HCT116 (cell line): Measurements from ENCODE around the gene TMEFF2. TPM values are rescaled to one million over a fixed set of nuclear protein-coding genes. Genes with fewer than 3 reads are reported as not detected.

Experiments
- ATAC-seq: fragments of 200-7000 bp; cut with Tn5 transposase; 2 replicates; pipeline ENCODE4 v1.9.1; 2020; ENCODE audit warnings: mild to moderate bottlenecking, moderate library complexity
- BruUV-seq: library from RNA; stranded (reverse); fragments of 400-500 nt; replicated peaks from 2 replicates; lab custom pipeline; 2021; lab: Mats Ljungman, UMichigan
- CTCF ChIA-PET: fragments of 300-600 bp; sonication (Branson Sonifier 250); formaldehyde crosslinking; loops from one replicate; lab custom pipeline; 2021; ENCODE audit warnings: antibody characterized with exemption; lab: Charles Lee
- POLR2A ChIA-PET: fragments of 300-600, 350-600 bp; sonication (Branson Sonifier 250); formaldehyde crosslinking; loops from one replicate; lab custom pipeline; 2021; ENCODE audit warnings: antibody characterized with exemption; lab: Charles Lee
- RAD21 ChIA-PET, 2 experiments: fragments of 300-600 bp; sonication (Branson Sonifier 250); formaldehyde crosslinking; loops; one replicate each; lab custom pipeline; 2023; ENCODE audit warnings: low total read pairs in 2 of 2; ENCODE audit not compliant: uncharacterized antibody in 2 of 2, unreplicated experiment in 2 of 2, low non-redundant PET in 1 of 2; lab: Charles Lee
- DNase-seq: peaks from one replicate; pipeline ENCODE4 v3.0.0-alpha.2; 2010; ENCODE audit warnings: low read depth, low spot score
- H2AFZ ChIP-seq: fragments of 200-600 bp; shearing (Covaris generic), sonication (generic); 2 replicates; pipeline ENCODE4 v1.6.1; 2017; ENCODE audit warnings: low read depth, mixed run types, mixed read lengths, antibody characterized with exemption, low read length; ENCODE audit not compliant: poor library complexity, severe bottlenecking
- H3K27ac ChIP-seq: 2 replicates; pipeline ENCODE4 v1.5.1; 2012; ENCODE audit warnings: low read depth, low read length
- H3K27me3 ChIP-seq: fragments of 200-600 bp; sonication (generic); 2 replicates; pipeline ENCODE4 v1.6.1; 2016; ENCODE audit warnings: mixed run types, low read length, mixed read lengths; ENCODE audit not compliant: insufficient read depth
- H3K36me3 ChIP-seq, 2 experiments: fragments of 200-500 bp in 1 of 2; fragments of 200-600 bp in 1 of 2; sonication (Bioruptor generic) in 1 of 2; sonication (generic) in 1 of 2; 2 replicates each; pipeline versions ENCODE4 v1.5.1 to v1.6.1; 2014 to 2016; ENCODE audit warnings: low read length in 2 of 2, inconsistent platforms in 1 of 2, mixed read lengths in 1 of 2, mixed run types in 1 of 2; ENCODE audit not compliant: insufficient read depth in 2 of 2, control insufficient read depth in 1 of 2
- H3K4me1 ChIP-seq, 2 experiments: fragments of 200-600 bp in 1 of 2; sonication (generic) in 1 of 2; 2 replicates each; pipeline versions ENCODE4 v1.5.1 to v1.6.1; 2012 to 2017; ENCODE audit warnings: low read length in 2 of 2, inconsistent platforms in 1 of 2, mild to moderate bottlenecking in 1 of 2, mixed read lengths in 1 of 2, mixed run types in 1 of 2, moderate library complexity in 1 of 2; ENCODE audit not compliant: insufficient read depth in 2 of 2, control insufficient read depth in 1 of 2
- H3K4me2 ChIP-seq: fragments of 200-600 bp; sonication (generic); 2 replicates; pipeline ENCODE4 v1.6.1; 2017; ENCODE audit warnings: mixed run types, low read length, mixed read lengths
- H3K4me3 ChIP-seq, 2 experiments: fragments of 200-600 bp in 1 of 2; sonication (generic) in 1 of 2; replicated peaks in 1 of 2; 2 replicates each; pipeline ENCODE4 v1.5.1; 2011 to 2016; ENCODE audit warnings: low read length in 2 of 2, control low read depth in 1 of 2, low read depth in 1 of 2, mild to moderate bottlenecking in 1 of 2, mixed read lengths in 1 of 2, mixed run types in 1 of 2
- H3K79me2 ChIP-seq: fragments of 200-600 bp; sonication (generic); 2 replicates; pipeline ENCODE4 v1.6.1; 2017; ENCODE audit warnings: mild to moderate bottlenecking, mixed run types, low read length, moderate library complexity, mixed read lengths; ENCODE audit not compliant: insufficient read depth
- H3K9ac ChIP-seq: fragments of 200-600 bp; sonication (generic); 2 replicates; pipeline ENCODE4 v1.6.1; 2016; ENCODE audit warnings: low read length, mixed read lengths
- H3K9me2 ChIP-seq: fragments of 200-600 bp; sonication (generic), shearing (Covaris generic); 2 replicates; pipeline ENCODE4 v1.6.1; 2017; ENCODE audit warnings: mixed run types, mild to moderate bottlenecking, moderate library complexity; ENCODE audit not compliant: insufficient read depth
- H3K9me3 ChIP-seq, 2 experiments: fragments of 200-500 bp in 1 of 2; fragments of 200-600 bp in 1 of 2; sonication (Bioruptor generic) in 1 of 2; sonication (generic) in 1 of 2; 2 replicates each; pipeline ENCODE4 v1.6.1; 2014 to 2017; ENCODE audit warnings: low read length in 2 of 2, mixed read lengths in 2 of 2, inconsistent platforms in 1 of 2, low read depth in 1 of 2, mild to moderate bottlenecking in 1 of 2, mixed run types in 1 of 2, moderate library complexity in 1 of 2; ENCODE audit not compliant: control insufficient read depth in 1 of 2, insufficient read depth in 1 of 2
- H4K20me1 ChIP-seq: fragments of 200-600 bp; sonication (generic), shearing (Covaris generic); 2 replicates; pipeline ENCODE4 v1.6.1; 2017; ENCODE audit warnings: mixed run types, mild to moderate bottlenecking, moderate library complexity; ENCODE audit not compliant: insufficient read depth
- CBX3 ChIP-seq: IDR thresholded peaks from 2 replicates; pipeline ENCODE4 v1.6.1; 2012; ENCODE audit warnings: low read depth
- EGR1 ChIP-seq: IDR thresholded peaks from 2 replicates; pipeline ENCODE4 v1.6.1; 2012; ENCODE audit warnings: low read depth
- ELF1 ChIP-seq: IDR thresholded peaks from 2 replicates; pipeline ENCODE4 v1.6.1; 2012; ENCODE audit warnings: low read depth, borderline replicate concordance
- EZH2 ChIP-seq: fragments of 200-600 bp; sonication (generic); IDR thresholded peaks from 2 replicates; pipeline ENCODE4 v1.6.1; 2017; ENCODE audit warnings: antibody characterized with exemption, mixed run types
- EZH2phosphoT487 ChIP-seq: fragments of 200-600 bp; IDR thresholded peaks from 2 replicates; pipeline ENCODE4 v1.6.1; 2018; ENCODE audit warnings: antibody characterized with exemption, borderline replicate concordance
- FOSL1 ChIP-seq: IDR thresholded peaks from 2 replicates; pipeline ENCODE4 v1.6.1; 2012; ENCODE audit warnings: low read depth
- JUND ChIP-seq: IDR thresholded peaks from 2 replicates; pipeline ENCODE4 v1.6.1; 2012
- POLR2A ChIP-seq: IDR thresholded peaks from 2 replicates; pipeline ENCODE4 v1.7.0; 2011; ENCODE audit warnings: borderline replicate concordance; ENCODE audit not compliant: insufficient read depth, insufficient read length; ENCODE audit errors: extremely low read depth
- POLR2AphosphoS5 ChIP-seq: IDR thresholded peaks from 2 replicates; pipeline ENCODE4 v1.6.1; 2011; ENCODE audit warnings: mild to moderate bottlenecking, low read depth, low read length, moderate library complexity
- RAD21 ChIP-seq: IDR thresholded peaks from 2 replicates; pipeline ENCODE4 v1.6.1; 2012; ENCODE audit warnings: low read depth, mild to moderate bottlenecking
- REST ChIP-seq: IDR thresholded peaks from 2 replicates; pipeline ENCODE4 v1.6.1; 2012; ENCODE audit warnings: low read depth
- SIN3A ChIP-seq: IDR thresholded peaks from 2 replicates; pipeline ENCODE4 v1.6.1; 2012; ENCODE audit warnings: low read depth
- SP1 ChIP-seq: IDR thresholded peaks from 2 replicates; pipeline ENCODE4 v1.6.1; 2012; ENCODE audit warnings: low read depth
- SRF ChIP-seq: IDR thresholded peaks from 2 replicates; pipeline ENCODE4 v1.6.1; 2012; ENCODE audit warnings: low read depth
- TCF7L2 ChIP-seq: IDR thresholded peaks from 2 replicates; pipeline ENCODE4 v1.7.0; 2011; ENCODE audit warnings: borderline replicate concordance, inconsistent platforms; ENCODE audit not compliant: insufficient read depth, insufficient read length; ENCODE audit errors: extremely low read depth
- ZBTB33 ChIP-seq: IDR thresholded peaks from 2 replicates; pipeline ENCODE4 v1.6.1; 2011; ENCODE audit warnings: mild to moderate bottlenecking, low read length, moderate library complexity; ENCODE audit not compliant: insufficient replicate concordance; ENCODE audit errors: extremely low read depth
- ZFX ChIP-seq: fragments of 450-650 bp; IDR thresholded peaks from 2 replicates; pipeline ENCODE4 v1.6.1; 2017
- ZNF274 ChIP-seq: fragments of 200-500 bp; sonication (Bioruptor generic); IDR thresholded peaks from 2 replicates; pipeline ENCODE4 v1.6.1; 2014; ENCODE audit warnings: mild to moderate bottlenecking, low read depth, low read length, inconsistent platforms
- intact Hi-C: fragments of 100-400 bp; cut with micrococcal nuclease; formaldehyde crosslinking; loops from 2 replicates; pipeline ENCODE4 v1.10.0; 2022
- total RNA-seq: library from RNA; stranded (reverse); gene quantifications from one replicate; pipeline ENCODE4 v1.2.1, GENCODE V29; 2021; ENCODE audit not compliant: unreplicated experiment
- TF ChIP-seq, protein P1 (sequence below): IDR thresholded peaks from 2 replicates; pipeline ENCODE4 v1.6.1; 2012

TMEFF2 gene
- total RNA-seq, 1 experiment from 2014 or later = not detected

DNA sequence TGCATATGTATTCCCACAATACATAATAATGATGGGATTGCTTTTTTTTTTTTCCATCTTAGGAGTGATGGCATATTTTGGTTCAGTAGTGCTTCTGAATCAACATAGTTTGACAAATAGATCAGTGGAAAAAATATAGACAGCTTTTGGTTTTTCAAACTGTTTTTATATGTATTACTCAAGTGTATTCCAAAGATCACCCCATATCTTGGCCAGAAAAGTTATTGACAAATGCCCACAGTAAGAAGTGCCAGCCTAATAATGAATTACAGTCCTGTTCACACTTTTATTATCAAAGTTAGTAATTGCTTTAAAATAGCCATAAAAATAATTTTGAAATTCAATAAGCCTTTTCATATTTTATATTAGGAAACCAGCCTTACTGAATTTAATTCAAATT, 95.0 kb downstream of the TMEFF2 start:
- RAD21 ChIA-PET = no interaction called here
- Histone ChIP-seq H3K4me2 (no peak overlapping the region), H3K9me2 (no peaks in the 10 kb centered on the region), H3K36me3 (no peaks in the 10 kb centered on the region), H3K9me3 (no peaks in the 10 kb centered on the region), H2AFZ (no peak overlapping the region), H3K9ac (no peak overlapping the region), H3K27me3 (no peaks in the 10 kb centered on the region), H3K4me3 (no peak overlapping the region), H3K27ac (no peak overlapping the region), H3K4me1 (no peaks in the 10 kb centered on the region), H3K79me2 (no peaks in the 10 kb centered on the region), H4K20me1 (no peaks in the 10 kb centered on the region)
- CTCF ChIA-PET = no interaction called here
- DNase-seq (no peak), ATAC-seq (no peak)
- BruUV-seq = no TSS peak
- POLR2A ChIA-PET = no interaction called here
- intact Hi-C loops = loop anchor here (5.0 kb wide), 1 partner anchor 47 kb away; no protein-coding TSS in a partner anchor
- TF ChIP-seq POLR2AphosphoS5 (no peak), EZH2phosphoT487 (no peak), CBX3 (no peak), ZBTB33 (no peak), ZFX (no peak), REST (no peak), EGR1 (no peak), SIN3A (no peak), ZNF274 (no peak), POLR2A (no peak), EZH2 (no peak), RAD21 (no peak), JUND (no peak), ELF1 (no peak), TCF7L2 (no peak), SP1 (no peak), FOSL1 (no peak), SRF (no peak)
- TF ChIP-seq, protein P1, sequence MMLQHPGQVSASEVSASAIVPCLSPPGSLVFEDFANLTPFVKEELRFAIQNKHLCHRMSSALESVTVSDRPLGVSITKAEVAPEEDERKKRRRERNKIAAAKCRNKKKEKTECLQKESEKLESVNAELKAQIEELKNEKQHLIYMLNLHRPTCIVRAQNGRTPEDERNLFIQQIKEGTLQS = no peak
